SW 1271 (cell line): ENCODE results near the gene GRPEL1.
A peak's percentile ranks its signal among the peaks of the same experiment; 100 is the strongest.
"Not testable (repeated sequence)": the region's sequence is repeated elsewhere in the genome, so short reads cannot be mapped to it uniquely, and the experiment has no call there.

ENCODE experiments used
- DNase-seq, 2 experiments: peaks; one replicate each; lab custom pipeline; 2025; lab: John Stamatoyannopoulos, UW

GRPEL1 gene

DNA sequence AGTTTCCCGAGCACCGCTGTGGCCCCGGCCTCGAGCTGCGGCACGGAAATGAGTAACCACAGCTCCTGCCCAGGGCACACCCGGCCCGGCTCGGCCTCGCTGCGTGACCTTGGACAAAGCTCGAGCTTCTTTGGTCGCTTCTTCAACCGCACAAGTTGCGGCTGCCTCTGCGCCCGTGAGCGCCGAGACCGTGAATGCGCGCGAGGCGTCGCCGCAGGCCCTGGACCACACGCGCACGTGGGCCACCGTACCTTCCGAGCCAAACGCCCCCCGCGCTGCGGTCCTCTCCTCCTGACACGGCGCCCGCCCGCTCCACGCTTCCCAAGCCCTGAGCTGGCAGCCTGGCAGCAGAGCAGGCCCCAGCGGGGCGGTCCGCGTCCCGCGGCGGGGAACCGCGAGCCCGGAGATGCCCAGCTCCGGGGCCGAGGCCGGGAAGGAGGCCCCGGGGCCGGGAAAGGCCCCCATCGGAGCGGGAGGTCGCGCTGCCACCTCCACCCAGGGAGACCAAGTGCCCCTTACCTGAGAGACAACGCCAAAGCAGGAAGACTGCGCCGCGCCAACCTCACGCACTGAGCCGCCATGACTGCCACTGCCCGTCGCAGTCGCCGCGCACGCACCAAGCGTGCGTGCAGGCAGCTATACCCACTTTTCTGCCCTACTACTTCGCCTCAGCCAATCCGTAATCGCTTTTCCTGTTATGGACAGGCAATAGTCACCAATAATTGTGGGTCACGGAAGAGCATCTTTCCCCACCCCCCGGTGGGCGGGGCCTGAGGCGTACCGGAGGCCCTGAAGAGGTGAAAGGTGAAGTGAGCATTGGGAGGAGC, at the start of gene GRPEL1:
GRPEL1 (minus strand) TSS at position 613 of the 827 bp plus-strand sequence; CDS start at position 581, 32 bp downstream.
- DNase-seq, result peak; percentile 97 to 99

DNA sequence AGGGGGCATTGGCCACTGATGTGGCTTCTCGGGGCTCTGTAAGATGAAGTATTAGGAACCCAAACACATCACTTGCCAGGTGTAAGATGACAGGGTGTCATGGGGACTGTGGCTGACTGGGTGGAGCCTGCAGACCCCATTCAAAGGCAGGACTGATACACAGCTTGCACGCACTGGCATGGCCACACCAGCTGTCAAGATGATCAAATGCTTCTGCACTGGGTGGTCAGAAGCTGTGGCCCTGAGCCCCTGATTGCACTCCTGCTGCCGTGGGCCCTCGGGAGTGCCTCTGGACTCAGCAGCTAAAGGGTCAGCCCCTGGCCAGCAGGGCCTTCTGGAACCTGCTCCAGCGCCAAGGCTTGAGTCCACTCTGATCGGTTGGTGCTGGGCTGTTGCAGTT, 48.8 kb upstream of the GRPEL1 start:
- no peak for DNase-seq

GRCh38 chr4:7115557-7116340, 47.9 kb upstream of the GRPEL1 start:
- DNase-seq, result no peak

- no peak for DNase-seq
These were observed 44.8 kb upstream of the GRPEL1 start for GRCh38 chr4:7112656-7113055.

DNA sequence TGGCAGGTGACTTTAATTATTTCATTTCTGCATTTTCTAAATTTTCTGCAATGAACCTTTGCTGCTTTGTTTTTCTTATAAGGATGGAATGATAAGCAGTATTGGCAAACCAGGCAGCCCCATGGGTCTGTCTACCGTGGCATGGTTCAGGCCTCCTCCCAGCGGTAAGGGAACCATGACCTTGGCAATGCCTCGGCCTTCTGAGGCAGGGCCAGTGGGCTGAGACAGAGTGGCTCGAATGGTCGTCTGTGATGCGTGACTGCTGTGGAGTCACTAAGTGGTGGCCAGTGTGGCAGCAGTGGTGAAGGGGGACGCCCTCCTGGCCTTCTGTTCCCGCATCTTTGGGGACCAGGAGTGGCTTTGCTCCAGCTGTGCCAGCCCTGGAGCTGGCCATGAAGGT, 43.6 kb upstream of the GRPEL1 start:
- DNase-seq, result no peak

DNA sequence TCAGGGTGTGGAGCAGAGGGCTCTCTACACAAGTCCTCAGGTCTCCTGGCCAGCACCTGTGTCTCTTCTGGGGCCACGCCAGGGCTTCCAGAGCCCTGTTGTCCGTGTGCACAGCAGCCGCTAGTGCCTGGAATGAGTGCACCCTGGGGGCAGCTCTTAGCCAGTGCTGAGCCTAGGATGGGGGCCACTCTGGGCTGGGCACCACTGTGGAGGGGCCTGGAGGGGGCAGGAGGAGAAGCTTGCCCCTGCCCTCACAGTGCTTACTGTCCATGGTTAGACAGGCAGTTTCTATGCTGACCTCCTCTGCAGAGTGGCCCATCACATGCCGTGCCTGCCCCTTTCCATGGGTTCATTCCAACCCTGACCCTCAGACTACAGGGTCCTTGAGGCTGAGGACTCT, 42.7 kb upstream of the GRPEL1 start:
- no peak for DNase-seq

- DNase-seq, result no peak
These were observed 41.3 kb upstream of the GRPEL1 start for GRCh38 chr4:7109169-7109568.

- no peak for DNase-seq
These were observed 40.8 kb upstream of the GRPEL1 start for GRCh38 chr4:7108660-7109059.

DNA sequence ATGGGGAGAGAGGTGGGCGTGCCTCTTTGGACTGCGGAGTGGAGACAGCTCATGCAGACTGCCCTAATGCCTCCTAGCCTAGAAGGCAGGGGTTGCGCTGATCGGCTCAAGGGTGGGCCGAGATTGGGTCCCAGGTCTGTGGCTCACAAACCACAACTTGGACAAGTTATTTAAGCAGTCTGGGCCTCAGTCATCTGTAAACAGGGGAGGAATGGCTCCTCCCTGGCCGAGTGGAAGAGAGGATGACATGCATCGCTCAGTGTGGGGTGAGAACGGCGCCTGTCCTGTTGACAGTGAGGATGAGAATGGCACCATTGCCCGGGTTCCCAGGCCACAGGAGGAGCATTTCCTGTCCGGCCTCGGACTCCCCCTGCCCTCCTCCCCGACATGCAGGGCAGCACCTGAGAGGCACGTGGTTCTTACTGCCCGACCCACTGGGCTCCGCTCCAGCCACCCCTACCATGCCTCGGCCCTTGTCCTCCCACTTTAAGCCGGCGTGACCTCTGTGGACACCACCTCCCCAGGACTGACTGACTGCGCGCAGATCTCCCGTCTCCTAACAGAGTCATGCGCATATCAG, 40.3 kb upstream of the GRPEL1 start:
- no peak for DNase-seq

DNA sequence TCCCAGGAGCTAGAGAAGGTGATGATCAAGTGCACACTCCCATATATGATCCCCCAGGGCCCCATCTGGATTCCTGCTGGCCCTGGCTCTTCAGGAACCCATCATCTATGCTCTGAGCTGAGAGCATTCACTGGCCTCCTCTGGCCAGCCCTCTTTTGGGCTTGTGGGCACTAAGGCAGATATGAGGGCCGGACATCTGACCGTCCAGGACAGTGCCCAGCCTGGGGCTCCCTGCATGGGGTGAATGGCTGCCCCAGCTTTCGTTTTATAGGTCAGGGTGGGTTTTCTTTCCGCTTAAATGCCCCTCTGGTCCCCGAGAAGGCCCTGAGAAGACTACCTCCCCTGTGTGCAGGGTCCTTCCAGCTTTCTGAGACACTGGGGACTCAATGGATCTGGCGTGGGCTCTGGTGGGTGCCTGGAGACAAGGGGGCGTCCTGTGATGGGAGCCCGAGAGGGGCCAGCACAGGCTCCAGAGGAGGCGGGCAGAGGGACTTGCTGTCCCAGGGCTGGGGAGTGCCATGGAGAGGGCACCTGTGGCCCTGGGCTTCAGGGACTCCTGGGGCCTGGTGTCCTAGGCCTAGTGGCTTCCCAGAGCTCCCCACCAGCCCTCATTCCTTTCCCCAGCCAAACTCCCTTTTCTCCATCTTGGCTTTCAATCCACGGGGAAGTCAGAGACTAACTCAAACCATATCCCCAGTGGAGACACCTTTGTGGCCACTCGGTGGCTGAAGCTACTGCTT, 39.5 kb upstream of the GRPEL1 start:
- DNase-seq, result no peak

- no peak for DNase-seq
These were observed 37.4 kb upstream of the GRPEL1 start for GRCh38 chr4:7105276-7105675.

DNA sequence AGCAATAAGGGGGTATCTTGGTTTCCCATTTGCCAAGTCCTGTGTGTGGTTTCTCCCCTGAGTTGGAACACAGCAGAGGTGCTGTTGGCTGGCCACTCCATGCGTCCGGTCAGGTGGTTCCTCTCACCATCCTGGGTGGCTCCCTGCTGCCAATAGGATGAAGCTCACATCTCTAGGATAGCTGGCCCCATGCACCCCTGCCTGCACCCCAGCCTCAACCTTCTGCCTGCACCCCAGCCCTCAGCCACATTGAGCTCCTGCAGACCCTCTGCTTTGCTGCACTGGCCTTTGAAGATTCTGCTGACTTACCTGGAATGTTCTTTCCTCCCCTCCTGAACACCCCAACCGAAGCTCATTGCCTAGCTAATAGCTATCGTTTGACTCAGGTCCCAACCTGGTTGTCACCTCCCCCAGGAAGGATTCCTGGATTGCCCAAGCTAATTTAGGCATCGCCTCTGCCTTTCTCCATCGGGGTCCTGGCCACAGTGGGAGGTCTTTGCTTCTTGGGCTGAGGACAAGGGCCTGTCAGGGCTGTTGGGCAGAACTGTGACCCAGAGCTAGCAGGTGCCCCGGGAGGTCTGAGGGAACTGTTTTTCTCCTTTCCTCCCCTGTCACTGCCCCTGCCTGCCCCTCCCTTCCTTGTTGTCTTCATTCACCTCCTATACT, 36.6 kb upstream of the GRPEL1 start:
- DNase-seq, result no peak

DNA sequence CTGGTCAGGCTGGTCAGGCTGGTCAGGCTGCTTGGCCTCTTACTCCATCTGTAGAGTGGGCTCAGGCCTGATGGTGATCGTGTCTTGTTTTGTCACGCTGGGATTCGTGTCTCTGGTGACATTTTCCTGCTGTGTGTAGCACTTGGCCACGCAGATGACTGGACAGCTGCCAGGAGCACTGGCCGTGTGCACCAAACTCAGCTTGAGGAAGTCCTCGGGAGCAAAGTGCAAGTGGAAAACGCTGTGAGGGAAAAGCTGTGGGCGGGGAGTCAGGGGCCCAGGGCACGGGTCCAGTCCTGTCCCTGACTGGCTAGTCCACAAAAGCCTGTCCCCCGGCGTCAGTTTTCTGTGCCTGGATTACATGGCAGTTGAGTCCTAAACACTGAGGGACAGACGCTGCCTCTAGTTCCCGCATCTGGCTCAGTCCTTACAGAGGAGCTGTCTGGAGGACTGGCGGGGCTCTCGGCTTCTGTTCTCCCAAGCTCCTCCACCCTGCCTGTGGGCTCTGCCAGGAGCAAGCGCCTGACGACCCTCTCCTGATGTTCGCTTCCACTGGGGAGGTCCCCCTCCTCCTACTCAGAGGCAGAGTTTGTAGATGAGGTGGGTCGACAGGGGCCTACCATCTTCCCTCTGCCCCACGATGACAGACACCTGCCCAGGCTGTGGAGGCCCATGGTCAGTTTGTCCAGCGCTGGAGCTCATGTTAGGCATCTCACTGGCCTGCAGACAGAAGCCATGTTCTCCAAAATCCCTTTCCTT, 35.9 kb upstream of the GRPEL1 start:
- no peak for DNase-seq

- DNase-seq, result peak; percentile 58 to 84
These were observed 35.3 kb upstream of the GRPEL1 start for GRCh38 chr4:7103031-7103606.

DNA sequence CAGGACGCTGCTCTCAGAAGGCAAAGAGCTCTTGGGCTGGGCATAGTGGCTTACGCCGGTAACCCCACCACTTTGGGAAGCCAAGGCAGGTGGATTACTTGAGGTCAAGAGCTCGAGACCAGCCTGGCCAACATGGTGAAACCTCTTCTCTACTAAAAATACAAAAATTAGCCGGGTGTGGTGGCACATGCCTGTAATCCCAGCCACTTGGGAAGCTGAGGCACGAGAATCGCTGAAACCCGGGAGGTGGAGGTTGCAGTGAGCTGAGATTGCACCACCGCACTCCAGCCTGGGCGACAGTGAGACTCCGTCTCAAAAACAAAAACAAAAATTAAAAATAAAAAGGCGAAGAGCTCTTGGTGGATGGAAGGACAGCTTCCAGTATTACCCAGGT, 34.6 kb upstream of the GRPEL1 start:
- DNase-seq, result not testable (repeated sequence)

GRCh38 chr4:7101692-7102515, 34.0 kb upstream of the GRPEL1 start:
- DNase-seq, result peak; percentile 45 to 54

- DNase-seq, result no peak
These were observed 28.4 kb upstream of the GRPEL1 start for GRCh38 chr4:7096236-7096635.

GRCh38 chr4:7095611-7096155, 27.8 kb upstream of the GRPEL1 start:
- no peak for DNase-seq

DNA sequence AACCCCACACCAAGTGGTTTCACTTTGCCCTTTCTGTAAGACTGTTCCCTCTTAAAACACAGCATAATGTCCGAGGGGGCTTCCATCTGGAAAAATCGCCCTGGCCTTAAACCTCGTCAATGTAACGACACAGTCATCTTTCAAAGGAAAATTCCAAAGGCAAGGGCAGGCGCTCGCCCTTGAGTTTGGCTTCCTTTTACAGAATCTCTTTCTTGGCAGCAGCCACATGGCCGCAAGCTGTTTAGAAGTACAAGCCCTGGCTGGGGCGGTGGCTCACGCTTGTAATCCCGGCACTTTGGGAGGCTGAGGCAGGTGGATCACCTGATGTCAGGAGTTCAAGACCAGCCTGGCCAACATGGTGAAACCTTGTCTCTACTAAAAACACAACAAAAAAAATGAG, 27.1 kb upstream of the GRPEL1 start:
- DNase-seq, result no peak
